Measurements from ENCODE around the gene SLC39A9. TPM values are rescaled to one million over a fixed set of nuclear protein-coding genes. Genes with fewer than 3 reads are reported as not detected.

Gene SLC39A9
- total RNA-seq, 1 donor from 2014 or later, result 17.2 TPM

GRCh38 chr14:69398818-69399210 lies 322 bp downstream of the SLC39A9 start:
- Histone ChIP-seq H3K27ac (replicated peaks) (peak overlapping the region; percentile 95), H3K9me3 (replicated peaks) (no peaks in the 10 kb centered on the region), H3K4me3 (peak overlapping the region; percentile 92), H3K4me1 (peaks cover 83% of the 10 kb centered on the region), H3K36me3 (peaks cover 25% of the 10 kb centered on the region), H3K27me3 (ENCODE audit: low read depth) (no peaks in the 10 kb centered on the region)
- DNase-seq, result no peak
- intact Hi-C loops (cut with micrococcal nuclease), result no loop called here
- no peak for TF ChIP-seq CTCF (IDR thresholded peaks at IDR 0.05; ENCODE audit: borderline replicate concordance)

- TF ChIP-seq CTCF (IDR thresholded peaks at IDR 0.05; ENCODE audit: borderline replicate concordance), result no peak
- Histone ChIP-seq H3K9me3 (replicated peaks) (no peaks in the 10 kb centered on the region), H3K36me3 (peaks cover 17% of the 10 kb centered on the region), H3K4me3 (peak overlapping the region; percentile 92), H3K4me1 (peaks cover 80% of the 10 kb centered on the region), H3K27me3 (ENCODE audit: low read depth) (no peaks in the 10 kb centered on the region), H3K27ac (replicated peaks) (no peak overlapping the region)
- no peak for DNase-seq
- intact Hi-C loops (cut with micrococcal nuclease), result no loop called here
Measured at GRCh38 chr14:69399750-69400149, 1.3 kb downstream of the SLC39A9 start.

- Histone ChIP-seq H3K27me3 (ENCODE audit: low read depth) (no peaks in the 10 kb centered on the region), H3K27ac (replicated peaks) (no peak overlapping the region), H3K36me3 (peaks cover 17% of the 10 kb centered on the region), H3K4me3 (peak overlapping the region; percentile 92), H3K9me3 (replicated peaks) (no peaks in the 10 kb centered on the region), H3K4me1 (peaks cover 76% of the 10 kb centered on the region)
- DNase-seq, result no peak
- no peak for TF ChIP-seq CTCF (IDR thresholded peaks at IDR 0.05; ENCODE audit: borderline replicate concordance)
- intact Hi-C loops (cut with micrococcal nuclease), result no loop called here
Measured at GRCh38 chr14:69400154-69400553, 1.7 kb downstream of the SLC39A9 start.

- peaks cover 7% of the 10 kb centered on the region for H3K36me3 ChIP-seq
- H3K27me3 ChIP-seq (ENCODE audit: low read depth), result no peaks in the 10 kb centered on the region
- no peak overlapping the region for H3K4me3 ChIP-seq
- H3K4me1 ChIP-seq, result peaks cover 61% of the 10 kb centered on the region
- no peak for DNase-seq
- no peak for TF ChIP-seq CTCF (IDR thresholded peaks at IDR 0.05; ENCODE audit: borderline replicate concordance)
- intact Hi-C loops (cut with micrococcal nuclease), result no loop called here
- H3K9me3 ChIP-seq (replicated peaks), result no peaks in the 10 kb centered on the region
- no peak overlapping the region for H3K27ac ChIP-seq (replicated peaks)
Measured at GRCh38 chr14:69401841-69402240, 3.3 kb downstream of the SLC39A9 start.

- peaks cover 37% of the 10 kb centered on the region for H3K4me1 ChIP-seq
- no peaks in the 10 kb centered on the region for H3K27me3 ChIP-seq (ENCODE audit: low read depth)
- peaks cover 7% of the 10 kb centered on the region for H3K36me3 ChIP-seq
- DNase-seq, result no peak
- intact Hi-C loops (cut with micrococcal nuclease), result no loop called here
- no peak overlapping the region for H3K4me3 ChIP-seq
- no peaks in the 10 kb centered on the region for H3K9me3 ChIP-seq (replicated peaks)
- no peak for TF ChIP-seq CTCF (IDR thresholded peaks at IDR 0.05; ENCODE audit: borderline replicate concordance)
- H3K27ac ChIP-seq (replicated peaks), result no peak overlapping the region
Measured at GRCh38 chr14:69404478-69404877, 6.0 kb downstream of the SLC39A9 start.

- DNase-seq, result no peak
- Histone ChIP-seq H3K27ac (replicated peaks) (no peak overlapping the region), H3K27me3 (ENCODE audit: low read depth) (no peaks in the 10 kb centered on the region), H3K36me3 (peaks cover 7% of the 10 kb centered on the region), H3K9me3 (replicated peaks) (no peaks in the 10 kb centered on the region), H3K4me3 (no peak overlapping the region), H3K4me1 (peaks cover 33% of the 10 kb centered on the region)
- no peak for TF ChIP-seq CTCF (IDR thresholded peaks at IDR 0.05; ENCODE audit: borderline replicate concordance)
- intact Hi-C loops (cut with micrococcal nuclease), result no loop called here
Measured at GRCh38 chr14:69404883-69405282, 6.4 kb downstream of the SLC39A9 start.
